Spinal cord (tissue), 10 donors: ENCODE results near the gene HIPK2. TPM values are rescaled to one million over a fixed set of nuclear protein-coding genes. Genes with fewer than 3 reads are reported as not detected.

ENCODE experiments used
- DNase-seq, 6 donors: peaks; one replicate each; pipeline versions ENCODE4 v3.0.0 to v3.0.0-alpha.2; 2013 to 2015; ENCODE audit warnings: low spot score in 6 of 6, low read depth in 4 of 6
- H3K27ac ChIP-seq: one replicate; pipeline ENCODE4 v1.5.1; 2013; ENCODE audit warnings: low read depth, low read length, control low read depth
- H3K27me3 ChIP-seq: one replicate; pipeline ENCODE4 v1.6.1; 2013; ENCODE audit warnings: low read length; ENCODE audit not compliant: control insufficient read depth, insufficient read depth
- H3K36me3 ChIP-seq: one replicate; pipeline ENCODE4 v1.6.1; 2013; ENCODE audit warnings: low read length; ENCODE audit not compliant: control insufficient read depth, insufficient read depth
- H3K4me1 ChIP-seq: one replicate; pipeline ENCODE4 v1.6.1; 2013; ENCODE audit warnings: low read length; ENCODE audit not compliant: control insufficient read depth, insufficient read depth
- H3K4me3 ChIP-seq: one replicate; pipeline ENCODE4 v1.5.1; 2013; ENCODE audit warnings: low read depth, low read length, control low read depth
- H3K9me3 ChIP-seq: one replicate; pipeline ENCODE4 v1.6.1; 2013; ENCODE audit warnings: low read length; ENCODE audit not compliant: control insufficient read depth, insufficient read depth
- WGBS: methylation state at CpG from one replicate; pipeline ENCODE4 v1.1.5; 2013; ENCODE audit warnings: missing lambda C conversion rate; ENCODE audit not compliant: insufficient coverage; 5-methylcytosine and 5-hydroxymethylcytosine counted together
- polyA plus RNA-seq, 2 donors: library from polyadenylated mRNA; unstranded; fragments of 120-200 nt; gene quantifications; one replicate each; pipeline ENCODE4 v1.2.1, GENCODE V29; 2013; ENCODE audit not compliant: insufficient read length in 2 of 2
- total RNA-seq, 2 donors: library from RNA; depleted of rRNA in 1 of 2; stranded (reverse); fragments of 120-200 nt in 1 of 2; fragments of >200 nt in 1 of 2; gene quantifications; one replicate each; pipeline versions ENCODE4 v1.2.3 to v1.2.4, GENCODE V29; 2013 to 2014
- donor health status: healthy.

Gene HIPK2
- total and polyA plus RNA-seq, 4 donors: 52.6 to 142 (median 68.6) TPM

DNA sequence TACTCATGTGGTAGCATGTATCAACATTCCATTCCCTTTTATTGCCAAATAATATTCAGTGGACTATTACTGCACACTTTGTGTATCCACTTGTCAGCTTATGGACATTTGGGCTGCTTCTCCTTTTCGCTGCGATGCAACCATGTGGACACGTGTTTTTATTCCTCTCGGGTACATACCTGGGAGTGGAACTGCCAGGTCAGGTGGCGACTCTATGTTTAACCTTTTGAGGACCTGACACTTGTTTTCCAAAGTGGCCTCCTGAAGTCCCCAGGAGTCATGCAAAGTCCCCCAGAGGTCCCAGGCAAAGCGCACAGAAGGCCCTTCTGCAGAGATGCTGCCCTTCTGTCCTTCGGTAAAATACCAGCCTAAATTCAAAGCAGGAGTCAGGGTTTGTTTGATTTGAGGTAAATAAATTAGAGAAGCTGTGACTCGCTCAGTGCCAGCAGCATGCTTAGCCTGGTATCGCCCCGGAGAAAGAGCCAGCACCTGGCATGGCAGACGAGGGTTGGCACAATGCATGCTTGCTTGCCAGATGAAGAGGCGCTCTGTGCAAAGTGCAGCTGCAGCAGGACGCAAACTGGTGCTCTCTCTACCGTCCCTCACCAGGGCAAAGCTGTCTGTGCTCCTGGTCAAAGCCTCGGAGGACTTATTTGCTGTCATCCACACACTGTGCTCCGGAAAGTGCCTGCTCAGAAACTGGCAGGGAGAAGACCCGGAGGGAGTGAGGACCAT is 37.8 kb downstream of the HIPK2 start:
- DNase-seq: peak; percentile 35 to 88 (median 55)

GRCh38 chr7:139738772-139739171 is 39.0 kb downstream of the HIPK2 start:
- DNase-seq: no peak
- peaks cover 39% of the 10 kb centered on the region for H3K4me1 ChIP-seq
- no peaks in the 10 kb centered on the region for H3K27me3 ChIP-seq
- H3K36me3 ChIP-seq: no peaks in the 10 kb centered on the region
- H3K4me3 ChIP-seq: no peak overlapping the region
- WGBS: 100% methylated on average over 1 of the region's 3 CpGs
- no peak overlapping the region for H3K27ac ChIP-seq
- H3K9me3 ChIP-seq: no peaks in the 10 kb centered on the region

More for the DNA sequence above, 37.8 kb downstream of the HIPK2 start:
- H3K4me3 ChIP-seq: no peak overlapping the region
- no peaks in the 10 kb centered on the region for H3K27me3 ChIP-seq
- H3K36me3 ChIP-seq: no peaks in the 10 kb centered on the region
- no peaks in the 10 kb centered on the region for H3K9me3 ChIP-seq
- 41% methylated on average over 17 of the region's 17 CpGs for WGBS
- peak overlapping the region; percentile 55 for H3K27ac ChIP-seq
- peaks cover 44% of the 10 kb centered on the region for H3K4me1 ChIP-seq

DNA sequence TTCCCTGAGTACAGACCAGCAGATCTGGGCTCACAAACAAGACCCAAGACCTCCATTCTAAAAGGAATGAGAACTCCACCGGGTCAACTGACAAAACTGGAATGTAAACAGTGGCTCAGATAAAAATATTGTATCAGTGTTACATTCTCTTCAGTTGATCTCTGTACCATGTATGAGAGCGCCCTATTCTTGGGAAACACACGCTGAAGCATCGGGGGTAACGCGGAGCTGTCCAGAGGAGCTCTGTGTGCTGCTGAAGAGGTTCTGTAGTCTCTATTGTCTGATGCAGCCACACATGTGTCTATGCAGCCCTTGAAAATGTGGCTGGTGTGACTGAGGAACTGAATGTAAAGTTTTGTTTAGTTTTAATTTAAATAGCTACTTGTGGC is 39.7 kb downstream of the HIPK2 start:
- Histone ChIP-seq H3K36me3 (no peaks in the 10 kb centered on the region), H3K27ac (peak overlapping the region; percentile 8), H3K9me3 (no peaks in the 10 kb centered on the region), H3K4me3 (no peak overlapping the region), H3K27me3 (no peaks in the 10 kb centered on the region), H3K4me1 (peaks cover 39% of the 10 kb centered on the region)
- peak in 1 of 6 donors; percentile 52 for DNase-seq
- WGBS: 75% methylated on average over 6 of the region's 6 CpGs

GRCh38 chr7:139737221-139738100 is 40.3 kb downstream of the HIPK2 start:
- H3K4me1 ChIP-seq: peaks cover 39% of the 10 kb centered on the region
- H3K27ac ChIP-seq: peak overlapping the region; percentile 8
- no peak overlapping the region for H3K4me3 ChIP-seq

GRCh38 chr7:139735912-139736595 is 41.7 kb downstream of the HIPK2 start:
- Histone ChIP-seq H3K36me3 (no peaks in the 10 kb centered on the region), H3K4me1 (peaks cover 42% of the 10 kb centered on the region), H3K27ac (no peak overlapping the region), H3K4me3 (no peak overlapping the region), H3K9me3 (no peaks in the 10 kb centered on the region), H3K27me3 (no peaks in the 10 kb centered on the region)
- 94% methylated on average over 9 of the region's 9 CpGs for WGBS
- DNase-seq: no peak

More at GRCh38 chr7:139737221-139738100, 40.3 kb downstream of the HIPK2 start:
- Histone ChIP-seq H3K9me3 (no peaks in the 10 kb centered on the region), H3K27me3 (no peaks in the 10 kb centered on the region), H3K36me3 (no peaks in the 10 kb centered on the region)
- DNase-seq: no peak
- 79% methylated on average over 5 of the region's 10 CpGs for WGBS

GRCh38 chr7:139735466-139735865 is 42.3 kb downstream of the HIPK2 start:
- Histone ChIP-seq H3K27me3 (no peaks in the 10 kb centered on the region), H3K4me1 (peaks cover 39% of the 10 kb centered on the region)
- WGBS: 100% methylated on average over 7 of the region's 7 CpGs

DNA sequence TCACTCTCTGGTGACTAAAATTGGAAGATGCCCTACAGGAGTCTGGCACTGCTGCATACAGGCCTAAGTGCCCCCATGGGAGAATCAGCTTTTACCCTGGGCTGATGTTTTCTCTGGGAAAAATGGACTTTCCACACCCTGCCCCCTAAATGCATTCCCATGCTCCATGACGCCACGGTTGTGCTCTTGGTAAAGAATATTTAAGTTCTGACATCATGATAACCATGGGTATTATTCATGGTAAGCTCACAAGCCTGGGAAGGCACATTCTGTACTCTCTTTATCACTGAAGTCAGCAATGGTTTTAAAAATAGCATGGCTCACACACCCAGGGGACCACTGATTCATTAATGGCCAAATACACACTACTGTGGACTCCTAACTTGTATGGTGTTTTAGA is 43.4 kb downstream of the HIPK2 start:
- DNase-seq: no peak
- no CpG with 5 or more reads among the region's 2 CpGs for WGBS
- H3K36me3 ChIP-seq: peaks cover under 1% of the 10 kb centered on the region
- no peak overlapping the region for H3K4me3 ChIP-seq
- H3K9me3 ChIP-seq: no peaks in the 10 kb centered on the region
- H3K27me3 ChIP-seq: no peaks in the 10 kb centered on the region
- no peak overlapping the region for H3K27ac ChIP-seq
- peaks cover 31% of the 10 kb centered on the region for H3K4me1 ChIP-seq

More at GRCh38 chr7:139735466-139735865, 42.3 kb downstream of the HIPK2 start:
- H3K9me3 ChIP-seq: no peaks in the 10 kb centered on the region
- no peak overlapping the region for H3K27ac ChIP-seq
- H3K4me3 ChIP-seq: no peak overlapping the region
- H3K36me3 ChIP-seq: no peaks in the 10 kb centered on the region
- DNase-seq: no peak

- no peak for DNase-seq
- Histone ChIP-seq H3K4me3 (no peak overlapping the region), H3K9me3 (no peaks in the 10 kb centered on the region), H3K4me1 (peaks cover 31% of the 10 kb centered on the region), H3K36me3 (peaks cover 5% of the 10 kb centered on the region), H3K27me3 (no peaks in the 10 kb centered on the region), H3K27ac (no peak overlapping the region)
- WGBS: 89% methylated on average over 1 of the region's 7 CpGs
Measured at GRCh38 chr7:139733751-139734150, 44.0 kb downstream of the HIPK2 start.

GRCh38 chr7:139732471-139733167 is 45.2 kb downstream of the HIPK2 start:
- Histone ChIP-seq H3K36me3 (peaks cover 5% of the 10 kb centered on the region), H3K4me1 (peaks cover 28% of the 10 kb centered on the region), H3K27me3 (no peaks in the 10 kb centered on the region), H3K27ac (peak overlapping the region; percentile 36), H3K4me3 (no peak overlapping the region), H3K9me3 (no peaks in the 10 kb centered on the region)
- WGBS: 60% methylated on average over 1 of the region's 2 CpGs
- no peak for DNase-seq
